Astrocyte (in vitro differentiated cells and primary cell): ENCODE results near the gene MTFP1. TPM values are rescaled to one million over a fixed set of nuclear protein-coding genes. Genes with fewer than 3 reads are reported as not detected.

Source experiments
- DNase-seq: peaks from one replicate; pipeline ENCODE4 v3.0.0-alpha.2; 2010; ENCODE audit warnings: low read depth
- FAIRE-seq: peaks from 2 replicates; lab custom pipeline; 2011; peaks lifted over from hg19 to GRCh38; lab: Jason Lieb, UNC
- H2AFZ ChIP-seq: 2 replicates; pipeline ENCODE4 v1.6.0; 2012; ENCODE audit warnings: low read depth, low read length, inconsistent platforms
- H3K27ac ChIP-seq: 2 replicates; pipeline ENCODE4 v1.5.1; 2011; ENCODE audit warnings: low read depth, low read length, inconsistent platforms
- H3K27me3 ChIP-seq: 2 replicates; pipeline ENCODE4 v1.6.0; 2011; ENCODE audit warnings: low read length, inconsistent platforms; ENCODE audit not compliant: insufficient read depth
- H3K36me3 ChIP-seq: 2 replicates; pipeline ENCODE4 v1.5.1; 2011; ENCODE audit warnings: low read length, inconsistent platforms; ENCODE audit not compliant: insufficient read depth
- H3K4me1 ChIP-seq: 2 replicates; pipeline ENCODE4 v1.5.1; 2011; ENCODE audit warnings: low read length, inconsistent platforms; ENCODE audit not compliant: insufficient read depth
- H3K4me2 ChIP-seq: 2 replicates; pipeline ENCODE4 v1.6.0; 2012; ENCODE audit warnings: low read length, inconsistent platforms
- H3K4me3 ChIP-seq: 2 replicates; pipeline ENCODE4 v1.5.1; 2011; ENCODE audit warnings: low read depth, mild to moderate bottlenecking, low read length, inconsistent platforms; ENCODE audit not compliant: insufficient read depth
- H3K79me2 ChIP-seq: 2 replicates; pipeline ENCODE4 v1.6.0; 2012; ENCODE audit warnings: mild to moderate bottlenecking, low read length, inconsistent platforms; ENCODE audit not compliant: insufficient read depth
- H3K9ac ChIP-seq: 2 replicates; pipeline ENCODE4 v1.6.0; 2012; ENCODE audit warnings: mild to moderate bottlenecking, low read length, inconsistent platforms
- H3K9me3 ChIP-seq: 2 replicates; pipeline ENCODE4 v1.5.1; 2012; ENCODE audit warnings: low read depth, mild to moderate bottlenecking, low read length, inconsistent platforms; ENCODE audit not compliant: insufficient read depth
- H4K20me1 ChIP-seq: 2 replicates; pipeline ENCODE4 v1.6.0; 2012; ENCODE audit warnings: low read length, inconsistent platforms; ENCODE audit not compliant: insufficient read depth
- H3K27ac Mint-ChIP-seq: one replicate; pipeline ENCODE4 v1.8.0; 2021; ENCODE audit warnings: mild to moderate bottlenecking, mixed read lengths; ENCODE audit not compliant: unreplicated experiment
- H3K27me3 Mint-ChIP-seq: one replicate; pipeline ENCODE4 v1.8.0; 2021; ENCODE audit warnings: low read depth, mixed read lengths; ENCODE audit not compliant: unreplicated experiment
- H3K36me3 Mint-ChIP-seq: one replicate; pipeline ENCODE4 v1.8.0; 2021; ENCODE audit warnings: low read depth, mixed read lengths; ENCODE audit not compliant: unreplicated experiment
- H3K4me1 Mint-ChIP-seq: one replicate; pipeline ENCODE4 v1.8.0; 2021; ENCODE audit warnings: low read depth, mixed read lengths; ENCODE audit not compliant: unreplicated experiment
- H3K4me3 Mint-ChIP-seq: one replicate; pipeline ENCODE4 v1.8.0; 2021; ENCODE audit warnings: mild to moderate bottlenecking, moderate library complexity, mixed read lengths; ENCODE audit not compliant: unreplicated experiment
- H3K9me3 Mint-ChIP-seq: one replicate; pipeline ENCODE4 v1.8.0; 2021; ENCODE audit warnings: mild to moderate bottlenecking, mixed read lengths; ENCODE audit not compliant: unreplicated experiment
- CTCF ChIP-seq: IDR thresholded peaks from 2 replicates; pipeline ENCODE4 v1.5.1; 2011; ENCODE audit warnings: low read depth, mild to moderate bottlenecking, inconsistent platforms, low read length, moderate library complexity; ENCODE audit not compliant: insufficient read depth
- EZH2 ChIP-seq: IDR thresholded peaks from 2 replicates; pipeline ENCODE4 v1.6.1; 2012; ENCODE audit warnings: mild to moderate bottlenecking, low read length, inconsistent platforms; ENCODE audit not compliant: insufficient read depth
- total RNA-seq: library from RNA; stranded (reverse); gene quantifications from 2 replicates; pipeline ENCODE4 v1.2.1, GENCODE V29; 2021

The MTFP1 gene
- total RNA-seq, 1 donor from 2014 or later: 13.0 TPM

- Mint-ChIP-seq H3K4me1 (peaks cover 17% of the 10 kb centered on the region), H3K9me3 (no peaks in the 10 kb centered on the region), H3K27ac (no peak overlapping the region), H3K27me3 (peaks cover 6% of the 10 kb centered on the region), H3K4me3 (peak overlapping the region; percentile 84), H3K36me3 (peaks cover 5% of the 10 kb centered on the region)
- FAIRE-seq (no peak), DNase-seq (no peak)
- Histone ChIP-seq H2AFZ (peak overlapping the region; percentile 78), H3K4me2 (peak overlapping the region; percentile 100), H3K4me1 (peaks cover 22% of the 10 kb centered on the region), H4K20me1 (peaks cover 46% of the 10 kb centered on the region), H3K4me3 (peak overlapping the region; percentile 87), H3K36me3 (no peaks in the 10 kb centered on the region), H3K27me3 (no peaks in the 10 kb centered on the region), H3K27ac (no peak overlapping the region), H3K9me3 (no peaks in the 10 kb centered on the region), H3K9ac (peak overlapping the region; percentile 84), H3K79me2 (peaks cover 57% of the 10 kb centered on the region)
- TF ChIP-seq EZH2 (no peak), CTCF (no peak)
These were observed 27.6 kb upstream of the MTFP1 start for GRCh38 chr22:30397656-30398635.

- H3K9ac ChIP-seq: peak overlapping the region; percentile 84
- H3K36me3 ChIP-seq: peaks cover 3% of the 10 kb centered on the region
- no peaks in the 10 kb centered on the region for H3K27me3 ChIP-seq
- no peak overlapping the region for H3K27ac Mint-ChIP-seq
- H2AFZ ChIP-seq: no peak overlapping the region
- peaks cover 21% of the 10 kb centered on the region for H3K4me1 ChIP-seq
- DNase-seq (no peak), FAIRE-seq (no peak)
- H3K36me3 Mint-ChIP-seq: peaks cover 5% of the 10 kb centered on the region
- peak overlapping the region; percentile 67 for H3K4me3 Mint-ChIP-seq
- TF ChIP-seq EZH2 (no peak), CTCF (no peak)
- H3K79me2 ChIP-seq: peaks cover 64% of the 10 kb centered on the region
- H3K4me3 ChIP-seq: peak overlapping the region; percentile 87
- H3K27ac ChIP-seq: no peak overlapping the region
- peak overlapping the region; percentile 100 for H3K4me2 ChIP-seq
- H3K9me3 Mint-ChIP-seq: no peaks in the 10 kb centered on the region
- peaks cover 17% of the 10 kb centered on the region for H3K4me1 Mint-ChIP-seq
- H4K20me1 ChIP-seq: peaks cover 52% of the 10 kb centered on the region
- H3K9me3 ChIP-seq: no peaks in the 10 kb centered on the region
- peaks cover 6% of the 10 kb centered on the region for H3K27me3 Mint-ChIP-seq
These were observed 26.6 kb upstream of the MTFP1 start for GRCh38 chr22:30398685-30399680.
